Measurements from ENCODE around the gene ISY1. TPM values are rescaled to one million over a fixed set of nuclear protein-coding genes. Genes with fewer than 3 reads are reported as not detected.
"Not testable (repeated sequence)": the region's sequence is repeated elsewhere in the genome, so short reads cannot be mapped to it uniquely, and the experiment has no call there.

ISY1 gene
- polyA plus RNA-seq, 1 donor from 2014 or later: 71.9 TPM

DNA sequence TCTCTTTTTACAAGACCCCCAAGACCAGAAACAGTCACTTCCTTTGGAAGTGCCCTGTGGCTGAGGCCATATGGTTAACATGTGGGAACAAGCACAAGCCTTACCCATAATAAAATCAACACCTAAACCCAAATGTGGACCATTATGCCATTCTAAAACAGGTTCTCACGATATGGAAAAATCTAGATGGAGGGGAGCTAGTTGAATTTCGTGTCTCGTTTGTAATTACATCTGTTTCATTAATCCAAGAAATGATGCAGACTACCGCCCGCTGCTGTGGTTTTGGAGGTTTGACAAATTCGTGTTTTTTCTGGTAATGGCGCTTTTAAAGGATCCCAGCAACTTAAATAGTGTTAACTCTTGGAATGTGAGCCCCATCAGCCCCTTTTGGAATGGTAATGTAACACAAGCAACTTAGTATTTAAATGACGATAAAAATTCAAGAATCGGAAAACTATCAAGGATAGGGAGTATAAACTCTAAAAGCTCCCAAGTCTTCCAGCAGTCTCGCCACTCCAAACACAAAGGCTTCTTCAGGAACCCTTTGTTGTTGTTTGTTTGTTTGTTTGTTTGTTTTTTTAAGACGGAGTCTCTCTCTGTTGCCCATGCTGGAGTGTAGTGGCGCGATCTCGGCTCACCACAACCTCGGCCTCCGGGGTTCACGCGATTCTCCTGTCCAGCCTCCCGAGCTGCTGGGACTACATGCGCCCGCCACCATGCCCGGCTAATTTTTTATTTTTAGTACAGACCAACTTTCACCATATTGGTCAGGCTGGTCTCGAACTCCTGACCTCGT lies 21.7 kb upstream of the ISY1 start:
- Mint-ChIP-seq H3K27ac (peak overlapping the region; percentile 82 to 99 (median 98)), H3K4me3 (peak overlapping the region; percentile 92 to 99 (median 96)), H3K4me1 (peaks cover 28 to 43% (median 36%) of the 10 kb centered on the region in 3 donors), H3K36me3 (peaks cover 13% of the 10 kb centered on the region), H3K27me3 (no peaks in the 10 kb centered on the region), H3K9me3 (no peaks in the 10 kb centered on the region)

DNA sequence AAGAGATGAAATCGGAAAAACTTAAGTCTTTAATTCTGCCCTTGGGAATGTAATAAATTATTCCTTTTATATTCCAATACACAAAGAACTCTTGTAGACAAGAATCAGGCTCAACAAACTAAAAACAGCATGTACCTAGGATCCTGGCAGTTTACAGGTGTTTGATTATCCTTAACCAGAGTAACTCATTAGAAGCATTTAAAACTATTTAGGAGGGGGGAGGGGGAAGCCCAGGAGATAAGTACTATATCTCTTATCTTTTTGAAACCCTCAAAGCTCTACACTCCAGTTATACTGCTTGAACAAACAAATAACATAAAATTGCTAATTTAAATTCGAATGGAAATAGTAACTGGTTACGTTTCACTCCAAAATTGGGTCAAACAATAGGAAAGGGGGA lies 21.0 kb upstream of the ISY1 start:
- H3K9me3 Mint-ChIP-seq: no peaks in the 10 kb centered on the region
- peaks cover 13% of the 10 kb centered on the region for H3K36me3 Mint-ChIP-seq

DNA sequence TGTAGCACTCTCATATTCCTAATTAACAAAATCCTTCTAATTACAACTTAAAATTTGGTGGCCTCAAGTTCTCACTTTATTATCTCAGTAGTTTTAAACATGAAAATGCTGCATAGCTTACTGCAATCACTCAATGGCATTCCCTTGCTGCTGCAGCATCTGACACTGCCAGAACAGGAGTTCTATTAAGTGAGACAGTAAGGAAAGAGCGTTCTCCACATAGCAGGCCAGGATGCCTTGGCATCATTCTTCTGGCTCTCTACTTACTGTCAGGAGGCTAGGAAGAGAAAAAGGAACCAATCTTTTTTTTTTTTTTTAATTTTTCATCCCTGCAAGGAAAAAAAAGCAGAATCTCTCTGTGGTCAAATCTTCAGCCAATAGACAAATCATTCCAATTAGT lies 19.6 kb upstream of the ISY1 start:
- H3K4me3 Mint-ChIP-seq: peak overlapping the region; percentile 92 to 99 (median 96)
- H3K36me3 Mint-ChIP-seq: peaks cover 13% of the 10 kb centered on the region
- H3K4me1 Mint-ChIP-seq: peaks cover 49 to 60% (median 51%) of the 10 kb centered on the region in 3 donors
- no peaks in the 10 kb centered on the region for H3K27me3 Mint-ChIP-seq
- H3K27ac Mint-ChIP-seq: peak overlapping the region in 2 of 3 donors; percentile 44 to 82
- H3K9me3 Mint-ChIP-seq: no peaks in the 10 kb centered on the region

More for the DNA sequence above, 21.0 kb upstream of the ISY1 start:
- H3K4me1 Mint-ChIP-seq: peaks cover 36 to 48% (median 42%) of the 10 kb centered on the region in 3 donors
- no peaks in the 10 kb centered on the region for H3K27me3 Mint-ChIP-seq
- H3K4me3 Mint-ChIP-seq: peak overlapping the region; percentile 92 to 99 (median 96)
- H3K27ac Mint-ChIP-seq: peak overlapping the region; percentile 59 to 99 (median 82)

DNA sequence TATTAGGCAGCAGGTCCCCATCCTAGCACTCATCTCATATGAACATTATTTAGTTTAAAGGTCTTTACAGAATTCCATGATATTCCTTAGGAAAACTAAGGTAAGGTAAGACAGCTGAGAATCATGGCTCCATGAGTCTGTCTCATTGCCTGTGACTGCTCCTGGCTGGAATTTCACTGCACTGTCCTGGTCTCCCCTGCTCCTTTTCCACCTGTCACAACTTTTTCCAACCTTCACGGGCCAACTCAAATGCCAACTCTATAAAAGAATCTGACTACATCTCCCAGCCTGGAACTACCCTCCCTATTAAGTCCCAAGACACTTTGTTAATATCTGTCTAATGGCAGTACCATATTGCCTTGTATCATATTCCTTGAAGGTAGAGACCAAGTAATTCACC lies 15.2 kb upstream of the ISY1 start:
- H3K27ac Mint-ChIP-seq: peak overlapping the region in 2 of 3 donors; percentile 13 to 80
- H3K4me3 Mint-ChIP-seq: peak overlapping the region in 1 of 4 donors; percentile 29
- H3K27me3 Mint-ChIP-seq: no peaks in the 10 kb centered on the region
- peaks cover 46 to 62% (median 60%) of the 10 kb centered on the region in 3 donors for H3K4me1 Mint-ChIP-seq
- H3K9me3 Mint-ChIP-seq: no peaks in the 10 kb centered on the region
- no peaks in the 10 kb centered on the region for H3K36me3 Mint-ChIP-seq

DNA sequence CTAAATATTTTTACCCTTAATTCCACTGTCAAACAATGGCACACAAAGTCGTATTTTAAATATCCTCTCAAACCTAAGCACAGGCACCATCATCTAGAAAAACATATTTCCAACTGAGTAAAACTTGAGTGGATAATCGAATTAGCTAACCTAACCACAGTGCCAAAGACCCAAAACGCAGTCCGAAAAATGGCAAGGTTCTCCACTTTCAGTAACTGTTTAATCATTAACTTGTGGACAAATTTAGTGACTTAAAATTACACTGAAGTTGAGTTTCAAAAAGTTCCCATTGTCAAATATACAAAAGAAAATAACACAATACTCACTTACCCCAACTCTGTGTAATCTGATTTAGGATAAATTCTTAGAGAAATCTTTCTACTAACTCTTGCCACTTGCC lies 12.9 kb upstream of the ISY1 start:
- H3K27ac Mint-ChIP-seq: peak overlapping the region in 1 of 3 donors; percentile 18
- H3K4me3 Mint-ChIP-seq: peak overlapping the region in 2 of 4 donors; percentile 39 to 52
- peaks cover 2% of the 10 kb centered on the region for H3K36me3 Mint-ChIP-seq
- H3K9me3 Mint-ChIP-seq: no peaks in the 10 kb centered on the region
- no peaks in the 10 kb centered on the region for H3K27me3 Mint-ChIP-seq
- H3K4me1 Mint-ChIP-seq: peaks cover 32 to 49% (median 47%) of the 10 kb centered on the region in 3 donors

- no peak overlapping the region for H3K4me3 Mint-ChIP-seq
- no peaks in the 10 kb centered on the region for H3K27me3 Mint-ChIP-seq
- peaks cover 2% of the 10 kb centered on the region for H3K36me3 Mint-ChIP-seq
- peak overlapping the region in 1 of 3 donors; percentile 45 for H3K27ac Mint-ChIP-seq
- H3K9me3 Mint-ChIP-seq: no peaks in the 10 kb centered on the region
- peaks cover 28 to 46% (median 46%) of the 10 kb centered on the region in 3 donors for H3K4me1 Mint-ChIP-seq
Observed at GRCh38 chr3:129173206-129173605, 12.3 kb upstream of the ISY1 start.

DNA sequence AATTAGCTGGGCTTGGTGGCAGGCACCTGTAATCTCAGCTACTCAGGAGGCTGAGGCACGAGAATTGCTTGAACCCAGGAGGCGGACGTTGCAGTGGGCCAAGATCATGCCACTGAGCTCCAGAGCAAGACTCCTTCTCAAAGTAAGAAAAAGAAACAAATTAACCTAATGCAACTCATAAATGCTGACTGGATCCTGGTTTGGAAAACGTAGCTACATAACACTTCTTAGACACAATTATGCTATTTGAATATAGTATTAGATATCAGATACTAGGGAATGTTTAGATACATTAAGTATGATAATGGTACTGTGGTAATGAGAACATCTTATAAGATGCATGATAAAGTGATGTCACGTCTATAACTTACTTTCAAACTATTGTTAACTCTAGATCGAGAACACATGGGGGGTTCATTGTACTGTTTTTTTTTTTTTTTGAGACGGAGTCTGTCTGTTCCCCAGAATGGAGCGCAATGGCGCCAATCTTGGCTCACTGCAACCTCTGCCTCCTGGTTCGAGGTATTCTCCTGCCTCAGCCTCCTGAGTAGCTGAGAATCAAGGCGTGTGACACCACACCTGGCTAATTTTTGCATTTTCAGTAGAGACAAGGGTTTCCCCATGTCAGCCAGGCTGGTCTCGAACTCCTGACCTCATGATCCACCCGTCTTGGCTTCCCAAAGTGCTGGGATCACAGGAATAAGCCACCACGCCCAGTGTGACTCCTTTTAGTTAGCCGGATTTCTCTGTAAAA lies 5.9 kb upstream of the ISY1 start:
- no peak overlapping the region for H3K4me3 Mint-ChIP-seq
- H3K27me3 Mint-ChIP-seq: no peaks in the 10 kb centered on the region
- H3K27ac Mint-ChIP-seq: peak overlapping the region in 1 of 3 donors; percentile 34
- peaks cover under 1 to 11% (median 5%) of the 10 kb centered on the region in 3 donors for H3K4me1 Mint-ChIP-seq
- no peaks in the 10 kb centered on the region for H3K9me3 Mint-ChIP-seq
- peaks cover 4% of the 10 kb centered on the region for H3K36me3 Mint-ChIP-seq

GRCh38 chr3:129165594-129165993 lies 4.7 kb upstream of the ISY1 start:
- not testable (repeated sequence) for H3K27ac Mint-ChIP-seq, H3K27me3 Mint-ChIP-seq, H3K9me3 Mint-ChIP-seq, H3K36me3 Mint-ChIP-seq, H3K4me3 Mint-ChIP-seq
- peaks cover 10 to 13% (median 10%) of the 10 kb centered on the region in 3 donors for H3K4me1 Mint-ChIP-seq

GRCh38 chr3:129164500-129164899 lies 3.6 kb upstream of the ISY1 start:
- peaks cover 2% of the 10 kb centered on the region for H3K36me3 Mint-ChIP-seq
- H3K9me3 Mint-ChIP-seq: no peaks in the 10 kb centered on the region
- peaks cover 16 to 19% (median 17%) of the 10 kb centered on the region in 3 donors for H3K4me1 Mint-ChIP-seq
- H3K4me3 Mint-ChIP-seq: peak overlapping the region in 1 of 4 donors; percentile 53
- H3K27ac Mint-ChIP-seq: peak overlapping the region in 1 of 3 donors; percentile 40
- no peaks in the 10 kb centered on the region for H3K27me3 Mint-ChIP-seq

GRCh38 chr3:129162729-129163579 lies 2.1 kb upstream of the ISY1 start:
- peaks cover 2% of the 10 kb centered on the region for H3K36me3 Mint-ChIP-seq

DNA sequence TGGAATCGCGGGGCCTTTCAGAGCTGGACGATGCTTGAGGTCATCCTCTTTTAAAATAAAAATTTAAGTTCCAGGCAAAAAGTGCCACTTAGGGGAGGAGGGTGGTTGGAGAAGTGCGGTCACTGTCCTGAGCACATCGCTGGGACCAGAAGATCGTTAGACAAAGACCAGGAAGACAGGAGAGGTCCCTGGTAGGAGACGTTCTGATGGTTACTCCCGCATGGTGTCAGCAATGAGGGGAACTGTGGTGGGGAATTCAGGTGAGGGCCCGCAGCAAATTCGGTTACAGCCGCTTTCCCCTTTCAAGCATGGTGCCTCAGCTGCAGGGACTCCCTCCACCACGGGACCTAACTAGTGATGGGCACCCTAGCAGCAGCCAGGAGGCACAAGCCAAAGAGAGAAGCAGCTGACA lies 1.0 kb upstream of the ISY1 start:
- peak overlapping the region; percentile 97 to 99 (median 97) for H3K27ac Mint-ChIP-seq
- H3K36me3 Mint-ChIP-seq: peaks cover 3% of the 10 kb centered on the region
- peaks cover 23 to 27% (median 23%) of the 10 kb centered on the region in 3 donors for H3K4me1 Mint-ChIP-seq
- peak overlapping the region; percentile 97 to 99 (median 98) for H3K4me3 Mint-ChIP-seq
- H3K27me3 Mint-ChIP-seq: no peaks in the 10 kb centered on the region
- no peaks in the 10 kb centered on the region for H3K9me3 Mint-ChIP-seq

More at GRCh38 chr3:129162729-129163579, 2.1 kb upstream of the ISY1 start:
- Mint-ChIP-seq H3K27me3 (no peaks in the 10 kb centered on the region), H3K4me3 (peak overlapping the region in 2 of 4 donors; percentile 63 to 98), H3K27ac (peak overlapping the region; percentile 71 to 99 (median 97)), H3K9me3 (no peaks in the 10 kb centered on the region), H3K4me1 (peaks cover 23 to 27% (median 23%) of the 10 kb centered on the region in 3 donors)

DNA sequence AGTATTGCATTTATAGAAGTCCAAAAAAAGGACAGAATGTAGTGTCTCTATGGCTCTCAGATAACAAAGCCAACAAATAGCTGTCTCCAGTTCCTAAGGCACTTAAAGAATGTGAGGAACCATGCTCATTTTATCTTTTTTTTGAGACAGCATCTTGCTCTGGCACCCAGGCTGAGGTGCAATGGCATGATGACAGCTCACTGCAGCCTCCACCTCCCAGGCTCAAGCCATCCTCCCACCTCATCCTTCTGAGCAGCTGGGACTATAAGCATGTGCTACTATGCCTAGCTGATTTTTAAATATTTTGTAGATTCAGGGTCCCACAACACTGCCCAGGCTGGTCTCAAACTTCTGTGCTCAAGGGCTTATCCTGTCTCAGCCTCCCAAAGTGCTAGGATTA lies 16.1 kb downstream of the ISY1 start:
- peaks cover 0 to 1% (median 0%) of the 10 kb centered on the region in 3 donors for H3K4me1 Mint-ChIP-seq
- H3K27ac Mint-ChIP-seq: no peak overlapping the region
- no peak overlapping the region for H3K4me3 Mint-ChIP-seq
- no peaks in the 10 kb centered on the region for H3K27me3 Mint-ChIP-seq
- no peaks in the 10 kb centered on the region for H3K9me3 Mint-ChIP-seq
- H3K36me3 Mint-ChIP-seq: no peaks in the 10 kb centered on the region

GRCh38 chr3:129141011-129141410 lies 19.9 kb downstream of the ISY1 start:
- H3K4me3 Mint-ChIP-seq, H3K27ac Mint-ChIP-seq, H3K36me3 Mint-ChIP-seq, H3K9me3 Mint-ChIP-seq, H3K4me1 Mint-ChIP-seq, H3K27me3 Mint-ChIP-seq: not testable (repeated sequence)

DNA sequence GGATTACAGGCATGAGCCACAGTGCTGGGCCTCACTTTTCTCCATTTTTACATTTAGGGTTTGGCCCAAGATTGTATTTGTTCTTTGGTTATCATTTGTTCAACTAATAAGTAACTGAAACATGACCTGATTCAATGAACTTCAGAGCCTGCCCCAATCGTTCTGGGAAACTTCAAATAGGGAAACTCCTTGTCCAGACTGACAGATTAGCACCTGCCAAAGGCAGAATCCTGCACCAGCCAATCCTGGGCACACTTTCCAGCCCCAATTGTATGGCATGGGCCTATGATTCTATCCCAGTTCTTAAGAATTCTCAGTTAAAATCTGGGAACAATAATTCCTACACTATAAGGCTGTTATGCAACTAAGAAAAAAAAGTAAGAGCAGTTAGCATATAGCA lies 21.0 kb downstream of the ISY1 start:
- no peak overlapping the region for H3K4me3 Mint-ChIP-seq
- H3K9me3 Mint-ChIP-seq: no peaks in the 10 kb centered on the region
- H3K27ac Mint-ChIP-seq: no peak overlapping the region

More for the DNA sequence above, 21.0 kb downstream of the ISY1 start:
- H3K4me1 Mint-ChIP-seq: no peaks in the 10 kb centered on the region
- H3K27me3 Mint-ChIP-seq: no peaks in the 10 kb centered on the region
- H3K36me3 Mint-ChIP-seq: peaks cover 3% of the 10 kb centered on the region
